HG02610 (cell line): ENCODE data around the gene STRN3.
"Not testable (repeated sequence)": the region's sequence is repeated elsewhere in the genome, so short reads cannot be mapped to it uniquely, and the experiment has no call there.

Experiments used
- ATAC-seq: cut with Tn5 transposase; IDR thresholded peaks from one replicate; pipeline ENCODE4 v1.9.1; 2021; ENCODE audit warnings: mild to moderate bottlenecking, moderate library complexity; ENCODE audit not compliant: unreplicated experiment

The STRN3 gene

DNA sequence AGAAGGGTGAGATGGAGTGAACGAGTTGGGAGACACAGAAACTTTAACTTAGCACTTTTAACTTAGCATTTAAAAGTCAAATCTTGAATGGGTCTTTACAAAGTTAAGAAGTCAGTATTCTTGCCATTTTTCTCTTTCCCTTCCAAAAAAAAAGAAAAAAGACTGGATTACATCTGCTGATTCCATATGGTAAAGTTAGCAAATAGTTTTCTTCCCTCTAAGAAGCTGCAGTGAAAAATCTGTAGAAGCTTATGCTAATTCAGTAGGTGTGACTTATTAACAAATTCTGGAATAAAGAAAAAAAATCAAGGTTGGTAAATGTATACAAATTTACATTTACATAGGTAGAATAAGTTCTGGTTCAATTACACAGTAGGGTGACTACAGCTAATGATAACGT, 100.9 kb downstream of the STRN3 start:
- no peak for ATAC-seq

DNA sequence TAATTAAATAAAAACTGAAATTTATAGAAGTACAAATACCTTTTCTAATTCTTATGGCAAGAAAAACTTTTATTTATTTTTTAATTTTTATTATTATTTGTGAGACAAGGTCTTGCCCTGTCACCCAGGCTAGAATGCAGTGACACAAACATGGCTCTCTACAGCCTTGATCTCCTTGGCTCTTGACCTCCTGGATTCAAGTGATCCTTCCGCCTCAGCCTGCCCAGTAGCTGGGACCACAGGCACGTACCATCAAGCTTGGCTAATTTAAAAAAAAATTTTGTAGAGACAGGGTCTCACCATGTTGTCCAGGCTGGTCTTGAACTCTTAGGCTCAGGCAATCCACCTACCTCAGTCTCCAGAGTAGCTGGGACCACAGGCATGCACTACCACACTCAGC, 104.4 kb downstream of the STRN3 start:
- no peak for ATAC-seq

DNA sequence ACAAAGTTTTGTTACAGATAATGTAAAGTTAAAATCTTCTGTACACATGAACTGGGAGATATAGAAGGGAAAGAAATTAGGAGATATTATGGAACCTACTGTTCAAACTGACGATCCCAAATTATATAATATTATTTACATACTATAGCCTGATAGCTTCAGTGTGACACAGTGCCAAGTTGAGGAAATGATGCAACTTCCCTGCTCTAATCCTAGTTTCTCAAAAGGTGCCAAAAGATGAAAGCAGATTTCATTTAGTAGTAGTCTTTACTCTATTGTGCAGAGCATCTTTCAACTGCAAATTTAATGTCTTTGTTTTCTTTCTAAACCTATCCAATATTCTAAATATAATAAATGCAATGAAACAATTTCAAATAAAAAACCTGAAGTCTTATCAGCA, 104.9 kb downstream of the STRN3 start:
- no peak for ATAC-seq

DNA sequence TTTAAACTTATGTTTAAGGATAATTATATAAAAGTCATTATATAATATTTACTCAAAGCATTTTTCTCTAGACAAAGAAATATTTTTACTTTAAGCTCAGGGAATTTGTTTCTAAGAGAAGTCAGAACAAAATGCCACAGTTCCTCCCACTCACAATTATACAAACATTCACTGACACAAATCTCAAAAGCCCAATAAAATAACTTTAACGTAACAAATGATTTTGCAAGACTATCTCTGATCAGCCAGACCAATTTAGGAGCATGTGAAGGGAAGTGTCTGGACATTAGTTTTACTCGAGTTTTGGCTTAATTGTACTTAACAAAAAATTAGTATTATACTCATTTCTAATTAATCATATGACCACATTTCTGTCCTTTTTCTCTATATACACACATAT, 110.6 kb downstream of the STRN3 start:
- ATAC-seq: no peak

DNA sequence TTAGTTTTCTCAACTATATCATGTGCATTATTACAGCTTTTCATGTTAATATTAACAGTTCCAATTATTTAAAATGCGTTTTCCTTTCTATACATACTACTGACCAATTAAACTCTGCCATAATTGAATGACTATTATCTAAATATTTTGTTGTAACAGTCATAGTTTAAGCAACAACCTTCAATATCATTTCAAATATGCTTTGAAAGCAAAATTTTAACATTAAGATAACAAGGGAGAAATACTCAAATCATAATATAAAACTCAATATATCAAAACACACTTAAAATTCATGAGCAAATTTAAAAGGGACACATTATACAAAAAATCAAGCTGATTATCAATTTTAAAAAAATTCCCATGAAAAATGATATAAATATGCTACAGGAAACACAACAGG, 111.4 kb downstream of the STRN3 start:
- no peak for ATAC-seq

DNA sequence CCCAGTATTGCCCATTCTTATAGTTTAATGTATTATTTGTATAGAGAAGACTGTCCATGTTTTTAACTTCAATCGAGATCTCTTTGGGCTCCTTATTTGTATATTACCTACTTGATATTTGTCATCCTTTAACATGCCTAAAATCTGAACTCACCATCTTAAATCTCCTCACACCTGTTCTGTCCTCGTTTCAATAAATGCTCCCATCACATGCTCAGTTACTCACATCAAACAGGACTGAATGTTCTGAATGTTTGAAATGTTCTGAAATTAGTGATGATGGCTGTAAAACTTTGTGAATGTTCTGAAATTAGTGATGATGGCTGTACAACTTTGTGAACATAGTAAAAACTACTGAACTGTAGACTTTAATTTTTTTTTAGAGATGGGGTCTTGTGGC, 117.4 kb downstream of the STRN3 start:
- no peak for ATAC-seq

DNA sequence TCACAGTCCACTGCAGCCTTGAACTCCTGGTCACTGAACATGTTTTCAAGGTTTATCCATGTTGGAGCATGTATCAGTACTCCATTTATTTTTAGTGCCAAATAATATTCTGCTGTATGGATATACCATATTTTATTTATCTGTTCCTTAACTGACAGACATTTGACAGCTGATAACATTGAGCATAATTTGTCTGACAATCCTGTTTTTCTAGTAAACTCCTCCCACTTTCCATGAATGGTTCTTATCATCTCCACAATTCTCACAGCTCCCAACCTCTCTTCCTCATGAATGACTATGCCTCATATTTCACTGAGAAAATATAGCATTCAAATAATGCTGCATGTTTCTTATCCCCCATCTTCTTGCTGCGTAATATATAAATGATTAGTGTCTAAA, 118.5 kb downstream of the STRN3 start:
- ATAC-seq: no peak

DNA sequence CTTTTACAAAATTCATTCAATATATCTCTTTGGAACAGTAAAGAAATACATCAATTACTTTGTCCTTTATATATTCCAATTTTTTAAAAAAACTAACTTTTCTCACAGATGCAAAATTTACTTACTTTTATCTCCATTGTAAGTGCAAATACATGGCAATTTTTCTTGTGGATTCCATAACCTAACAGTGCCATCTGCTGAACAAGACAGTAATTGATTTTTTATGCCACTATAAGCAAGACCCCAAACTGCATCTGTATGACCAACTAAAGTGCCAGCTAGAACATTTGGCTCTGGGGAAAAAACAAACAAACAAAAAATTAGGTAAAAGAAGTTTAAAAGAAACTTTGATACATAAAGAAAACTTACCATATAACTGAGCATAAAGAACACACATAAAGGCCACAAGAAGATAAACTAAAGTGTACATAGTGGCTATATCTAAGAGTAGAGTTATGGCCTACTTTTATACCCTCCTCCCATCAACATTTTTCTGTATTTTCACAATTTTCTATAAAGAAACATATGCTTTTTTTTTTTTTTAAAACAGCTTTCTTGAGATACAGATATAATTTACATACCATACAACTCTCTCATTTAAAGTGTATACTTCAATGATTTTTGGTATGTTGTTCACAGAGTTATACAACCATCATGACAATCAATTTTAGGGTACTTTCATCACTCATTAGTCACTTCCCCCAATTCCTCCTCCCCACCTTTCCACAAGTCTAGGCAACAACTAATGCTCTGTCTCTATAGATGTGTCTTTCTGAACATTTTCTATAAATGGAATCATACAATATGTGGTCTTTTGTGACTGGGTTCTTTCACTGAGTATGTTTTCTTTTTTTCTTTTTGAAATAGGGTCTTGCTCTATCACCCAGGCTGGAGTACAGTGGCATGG, 119.2 kb downstream of the STRN3 start:
- ATAC-seq: no peak

DNA sequence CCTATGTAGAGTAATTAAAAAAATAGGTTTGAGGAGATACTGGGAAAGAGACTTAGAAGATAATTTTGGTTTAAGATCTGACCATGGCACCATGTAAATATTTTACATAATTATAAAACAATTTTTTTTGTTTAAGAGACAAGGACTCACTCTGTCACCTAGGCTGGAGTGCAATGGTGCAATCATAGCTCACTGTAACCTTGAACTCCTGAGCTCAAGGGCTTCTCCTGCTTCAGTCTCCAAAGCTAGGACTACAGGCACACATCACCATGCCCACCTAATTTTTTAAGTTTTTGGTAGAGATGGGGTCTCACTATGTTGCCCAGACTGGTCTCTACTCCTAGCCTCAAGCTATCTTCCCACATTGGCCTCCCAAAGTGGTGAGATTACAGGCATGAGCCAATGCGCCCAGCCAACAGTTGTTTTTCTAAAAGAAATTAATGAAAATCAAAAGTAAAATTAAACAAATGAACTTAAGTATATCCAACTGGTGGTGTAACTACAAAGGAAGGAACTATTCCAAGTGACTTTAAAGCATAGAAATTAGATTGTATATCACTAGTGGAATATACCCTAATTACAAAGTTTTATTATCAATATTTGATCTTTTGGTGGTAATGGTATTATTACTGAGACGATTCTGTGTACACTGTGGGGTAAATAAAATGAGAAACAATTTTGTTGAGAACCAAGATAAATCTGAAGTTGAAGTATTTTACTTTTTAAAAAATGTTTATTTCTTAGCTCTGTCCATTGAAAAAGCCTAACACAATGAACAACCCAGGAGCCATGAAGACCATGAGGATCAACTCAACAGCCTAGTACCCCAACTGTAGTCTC, 122.7 kb downstream of the STRN3 start:
- ATAC-seq: no peak

DNA sequence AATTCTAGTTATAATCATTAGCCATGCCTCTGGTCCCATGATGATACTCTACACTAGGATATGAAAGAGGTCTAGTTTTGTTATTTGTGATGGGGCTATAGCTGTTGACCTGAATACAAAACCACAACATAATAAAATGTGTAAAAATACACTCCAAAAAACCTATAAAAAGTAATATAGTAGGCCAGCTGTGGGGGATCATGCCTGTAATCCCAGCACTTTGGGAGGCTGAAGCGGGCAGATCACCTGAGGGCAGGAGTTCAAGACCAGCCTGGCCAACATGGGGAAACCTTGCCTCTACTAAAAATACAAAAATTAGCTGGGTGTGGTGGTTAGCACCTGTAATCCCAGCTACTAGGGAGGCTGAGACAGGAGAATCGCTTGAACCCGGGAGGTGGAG, 129.1 kb downstream of the STRN3 start:
- not testable (repeated sequence) for ATAC-seq

DNA sequence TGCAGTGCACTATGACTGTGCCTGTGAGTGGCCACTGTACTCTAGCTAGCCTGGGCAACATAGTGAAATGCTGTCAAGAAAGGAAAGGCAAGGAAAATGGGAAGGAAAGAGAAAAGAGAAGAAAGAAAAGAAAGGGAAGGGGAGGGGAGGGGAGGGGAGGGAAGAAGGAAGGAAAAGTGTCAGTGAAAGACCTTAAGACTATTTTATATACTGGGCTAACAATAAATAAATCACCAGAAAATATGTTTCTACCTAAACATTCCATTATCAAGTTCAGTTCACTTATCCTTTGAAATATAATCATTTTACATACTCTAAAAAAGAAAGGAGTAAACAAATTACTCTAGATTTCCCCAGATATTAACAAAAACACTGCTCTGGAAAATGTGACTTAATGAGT, 129.7 kb downstream of the STRN3 start:
- ATAC-seq: no peak

DNA sequence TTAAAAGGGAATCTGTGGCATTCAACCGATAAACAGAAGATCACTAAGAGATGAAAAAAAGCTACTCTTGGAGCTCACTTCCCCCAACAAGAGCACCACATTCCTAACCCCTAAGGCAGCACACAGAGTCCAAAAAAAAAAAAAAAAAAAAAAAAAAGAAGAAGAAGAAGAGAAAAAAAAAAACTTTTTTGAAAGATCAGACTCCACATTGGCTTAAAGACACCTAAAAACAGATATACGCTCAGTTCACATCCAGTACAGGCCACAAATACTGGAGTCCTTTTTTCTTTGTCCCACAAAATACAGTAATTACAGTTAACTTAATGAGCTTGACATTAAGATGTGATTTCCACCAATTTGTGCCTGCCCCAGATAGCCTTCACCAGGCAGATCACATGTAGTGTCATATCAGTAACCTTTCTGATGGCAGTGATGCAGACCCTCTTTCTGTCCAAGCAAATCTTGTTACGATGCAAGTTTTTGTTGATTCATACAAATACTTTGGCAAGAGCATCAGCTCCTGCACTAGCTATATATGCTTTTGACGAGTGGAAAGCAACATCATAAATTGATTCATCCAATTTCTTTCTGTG, 131.2 kb downstream of the STRN3 start:
- ATAC-seq: no peak

DNA sequence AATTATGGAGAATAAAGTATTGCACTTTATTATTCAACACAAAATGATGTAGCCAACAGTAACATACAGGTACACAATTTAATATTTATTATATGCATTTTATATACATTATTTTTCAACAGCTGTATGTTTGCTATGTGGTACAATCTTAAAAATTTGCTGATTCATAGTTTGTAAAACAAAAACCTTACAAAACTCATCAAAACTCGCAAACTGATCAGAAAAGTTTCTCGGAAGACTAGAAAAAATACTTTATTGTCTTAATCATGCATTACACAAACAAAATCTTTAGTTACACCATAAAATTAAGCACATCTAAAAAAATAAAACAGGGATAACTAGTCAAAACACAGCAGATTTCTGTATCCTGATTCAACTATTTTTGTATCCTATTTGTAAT, 132.4 kb downstream of the STRN3 start:
- no peak for ATAC-seq

DNA sequence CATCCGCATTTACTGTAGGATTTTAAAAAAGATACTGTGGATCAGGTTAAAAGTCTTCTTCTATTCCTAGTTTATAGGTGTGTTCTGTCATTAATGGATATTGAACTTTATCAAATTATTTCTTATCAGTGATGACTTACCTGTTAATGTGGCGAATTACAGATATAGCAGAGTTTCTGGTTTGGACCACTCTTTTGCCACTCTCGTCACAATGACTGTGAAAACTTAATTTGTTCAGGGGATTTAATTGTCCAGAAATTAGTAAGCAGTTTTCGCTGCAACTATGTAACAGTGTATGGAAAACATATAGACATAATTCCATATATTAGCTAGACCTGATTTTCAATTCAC, 137.0 kb downstream of the STRN3 start:
- no peak for ATAC-seq

DNA sequence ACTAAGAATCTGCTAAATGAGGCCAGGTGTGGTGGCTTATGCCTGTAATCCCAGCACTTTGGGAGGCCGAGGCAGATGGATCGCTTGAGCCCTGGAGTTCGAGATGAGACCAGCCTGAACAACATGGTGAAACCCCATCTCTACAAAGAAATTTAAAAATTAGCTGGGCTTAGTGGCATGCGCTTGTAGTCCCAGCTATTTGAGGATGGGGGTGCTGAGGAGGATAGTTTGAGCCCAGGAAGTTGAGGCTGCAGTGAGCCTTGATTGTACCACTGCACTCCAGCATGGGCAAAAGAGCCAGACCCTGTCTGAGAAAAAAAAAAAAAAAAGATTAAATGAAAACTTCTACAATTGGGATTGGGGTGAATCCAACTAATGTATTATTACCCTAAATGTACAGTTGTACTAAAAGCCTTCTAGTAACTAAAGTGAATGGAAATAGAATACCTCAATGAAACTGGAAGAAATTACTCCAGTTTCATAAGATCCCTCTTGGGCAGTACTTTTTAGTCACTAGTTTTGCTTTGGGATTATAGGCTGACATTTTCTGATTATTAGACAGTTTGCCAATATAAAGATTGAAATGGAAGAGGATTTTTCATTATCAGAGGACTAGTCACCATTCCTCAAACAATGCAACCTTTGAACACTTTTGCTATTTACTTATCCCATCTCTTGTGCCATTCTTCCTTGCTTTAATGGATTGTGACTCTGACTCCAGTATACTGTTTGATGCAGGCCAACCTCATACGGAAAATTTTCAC, 137.5 kb downstream of the STRN3 start:
- ATAC-seq: no peak

DNA sequence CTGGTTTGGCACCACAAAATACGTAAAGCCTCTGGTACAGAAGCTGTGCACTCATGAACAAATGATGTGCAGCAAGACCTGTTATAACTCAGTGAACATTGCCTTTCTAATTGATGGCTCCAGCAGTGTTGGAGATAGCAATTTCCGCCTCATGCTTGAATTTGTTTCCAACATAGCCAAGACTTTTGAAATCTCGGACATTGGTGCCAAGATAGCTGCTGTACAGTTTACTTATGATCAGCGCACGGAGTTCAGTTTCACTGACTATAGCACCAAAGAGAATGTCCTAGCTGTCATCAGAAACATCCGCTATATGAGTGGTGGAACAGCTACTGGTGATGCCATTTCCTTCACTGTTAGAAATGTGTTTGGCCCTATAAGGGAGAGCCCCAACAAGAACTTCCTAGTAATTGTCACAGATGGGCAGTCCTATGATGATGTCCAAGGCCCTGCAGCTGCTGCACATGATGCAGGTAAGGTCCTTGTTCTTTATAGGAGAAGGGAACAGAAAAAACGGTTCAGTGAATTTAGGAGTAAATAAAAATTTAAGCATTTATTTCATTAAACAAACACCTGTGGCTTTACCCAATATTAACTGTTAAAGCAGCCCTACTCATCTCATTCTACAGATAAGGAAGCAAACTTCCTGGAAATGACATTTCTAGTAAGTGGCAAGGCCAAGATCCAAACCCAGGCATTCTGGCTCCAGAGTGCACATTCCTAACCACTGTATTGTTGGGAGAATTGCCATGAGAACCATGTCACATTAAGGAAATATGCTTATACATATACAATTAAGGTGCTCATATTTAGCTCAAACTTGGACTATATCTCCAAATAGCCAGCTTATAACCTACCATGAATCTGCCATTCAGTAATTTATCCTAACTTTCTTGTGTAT, 140.1 kb downstream of the STRN3 start:
- no peak for ATAC-seq

DNA sequence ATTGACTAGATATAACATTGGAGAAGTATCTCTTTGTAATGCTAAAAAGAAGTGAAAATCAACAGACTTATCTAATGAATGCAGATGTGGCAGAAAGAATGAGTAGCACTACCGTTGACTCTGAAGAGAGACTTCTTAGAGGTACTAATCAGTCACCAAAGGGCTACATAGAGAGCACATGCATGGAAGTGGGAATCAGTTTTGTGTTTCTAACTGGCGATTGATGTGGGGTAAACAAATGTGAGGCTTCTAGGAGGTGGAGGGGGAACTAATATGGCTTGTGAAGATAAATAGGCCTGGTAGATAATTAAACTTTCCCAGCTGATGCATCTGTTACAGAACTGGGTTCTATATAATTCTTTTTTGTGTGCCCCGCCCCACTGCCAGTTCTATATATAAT, 141.3 kb downstream of the STRN3 start:
- no peak for ATAC-seq

DNA sequence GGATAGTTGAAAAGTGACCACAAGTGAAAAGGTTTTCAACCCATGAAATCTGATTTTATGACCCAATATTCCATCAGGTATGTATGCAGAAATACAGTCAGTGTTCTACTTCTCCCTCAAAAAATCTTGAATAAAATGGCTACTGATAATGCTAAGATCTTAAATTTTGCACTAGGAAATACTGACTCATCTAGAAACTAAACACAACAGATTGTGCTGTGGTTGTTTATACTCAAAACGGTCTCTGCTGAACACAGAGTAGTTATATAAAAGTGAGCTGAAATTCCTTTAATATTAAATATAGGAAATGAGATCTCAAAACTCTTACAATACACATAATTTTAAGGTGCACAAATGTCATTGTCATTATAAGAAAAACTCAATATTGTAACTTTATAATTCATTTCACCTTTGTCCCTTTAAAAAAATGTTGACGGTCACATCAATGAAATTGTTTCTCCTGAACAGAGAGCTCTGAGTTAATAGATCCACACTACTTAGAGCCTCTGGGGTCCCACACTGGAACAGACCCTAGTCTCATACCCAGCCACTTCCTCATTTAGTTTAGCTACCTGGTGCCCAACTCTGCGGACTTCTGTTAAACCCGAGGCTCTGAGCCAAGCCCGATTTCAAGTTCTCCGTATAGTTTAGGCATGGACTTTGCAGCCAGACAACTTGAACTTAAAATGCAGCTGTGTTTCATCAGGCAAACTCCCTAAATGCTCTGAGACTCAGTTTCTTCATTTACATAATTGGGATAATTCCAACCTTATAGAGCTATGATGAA, 142.5 kb downstream of the STRN3 start:
- no peak for ATAC-seq

DNA sequence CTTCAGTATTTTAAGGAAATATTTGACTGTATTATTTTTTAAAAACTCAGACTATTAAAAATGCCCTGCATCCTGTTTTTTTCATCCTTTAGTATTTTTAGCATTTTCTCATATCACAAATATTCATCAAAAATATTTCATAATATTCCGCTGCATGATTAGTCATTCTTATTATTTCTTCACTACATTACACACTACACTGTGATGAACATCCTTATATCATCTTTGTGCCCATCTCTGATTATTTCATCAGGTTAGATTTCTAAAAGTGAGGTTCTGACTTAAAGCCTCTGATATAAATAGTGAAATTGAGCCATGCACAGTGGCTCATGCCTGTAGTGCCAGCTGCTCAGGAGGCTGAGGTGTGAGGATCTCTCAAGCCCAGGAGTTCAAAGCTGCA, 143.7 kb downstream of the STRN3 start:
- ATAC-seq: no peak
